Neural crest cell (in vitro differentiated cells): Measurements from ENCODE around the gene MAVS. TPM values are rescaled to one million over a fixed set of nuclear protein-coding genes. Genes with fewer than 3 reads are reported as not detected.

ENCODE experiments used
- DNase-seq: peaks from one replicate; pipeline ENCODE4 v3.0.0; 2021; ENCODE audit warnings: low read depth, mixed read lengths, low spot score
- H3K27ac Mint-ChIP-seq: one replicate; pipeline ENCODE4 v1.8.0; 2021; ENCODE audit warnings: mild to moderate bottlenecking, mixed read lengths; ENCODE audit not compliant: unreplicated experiment
- H3K27me3 Mint-ChIP-seq: 2 replicates; pipeline ENCODE4 v1.8.0; 2021; ENCODE audit warnings: low read depth, mild to moderate bottlenecking, mixed read lengths
- H3K36me3 Mint-ChIP-seq: 2 replicates; pipeline ENCODE4 v1.8.0; 2021; ENCODE audit warnings: low read depth, mild to moderate bottlenecking, mixed read lengths
- H3K4me1 Mint-ChIP-seq: 2 replicates; pipeline ENCODE4 v1.8.0; 2021; ENCODE audit warnings: mixed read lengths
- H3K4me3 Mint-ChIP-seq: one replicate; pipeline ENCODE4 v1.8.0; 2021; ENCODE audit warnings: mild to moderate bottlenecking, mixed read lengths
- H3K9me3 Mint-ChIP-seq: 2 replicates; pipeline ENCODE4 v1.8.0; 2021; ENCODE audit warnings: mixed read lengths
- CTCF ChIP-seq: fragments of 200-600 bp; sonication (generic); conservative IDR thresholded peaks from 2 replicates; pipeline ENCODE4 v1.5.0; 2021; ENCODE audit warnings: antibody characterized with exemption, mild to moderate bottlenecking
- total RNA-seq: library from RNA; stranded (reverse); gene quantifications from 2 replicates; pipeline ENCODE4 v1.2.1, GENCODE V29; 2021

Gene MAVS
- total RNA-seq, 1 donor from 2014 or later = 37.2 TPM

DNA sequence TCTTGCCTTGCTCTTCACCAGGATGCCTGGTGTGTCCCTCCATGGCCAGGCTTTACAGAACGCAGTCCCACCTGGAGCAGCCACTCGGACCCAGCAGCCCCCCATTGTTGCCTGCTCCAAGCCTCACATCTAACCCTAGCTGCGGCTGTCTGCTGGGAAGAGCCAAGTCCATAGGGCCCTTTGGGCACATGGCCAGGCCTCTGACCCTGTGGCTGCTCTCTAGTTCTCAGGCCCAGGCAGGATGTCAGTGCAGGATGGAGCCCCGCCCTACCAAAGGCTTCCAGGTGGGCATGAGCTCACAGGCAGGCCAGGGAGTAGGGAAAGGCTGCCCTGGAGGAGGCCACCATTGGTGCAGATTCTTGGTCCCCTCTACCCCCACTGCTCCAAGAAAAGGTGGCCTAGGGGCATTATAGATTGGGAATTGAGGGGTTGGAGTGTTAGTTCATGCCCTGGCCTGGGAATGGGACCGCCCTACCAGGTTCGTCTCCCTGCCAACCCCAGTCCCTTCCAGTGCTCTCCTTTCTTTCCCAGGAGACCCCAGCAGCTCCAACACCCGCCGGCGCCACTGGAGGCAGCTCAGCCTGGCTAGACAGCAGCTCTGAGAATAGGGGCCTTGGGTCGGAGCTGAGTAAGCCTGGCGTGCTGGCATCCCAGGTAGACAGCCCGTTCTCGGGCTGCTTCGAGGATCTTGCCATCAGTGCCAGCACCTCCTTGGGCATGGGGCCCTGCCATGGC lies 18.7 kb downstream of the MAVS start:
- DNase-seq = no peak
- Mint-ChIP-seq H3K9me3 (no peaks in the 10 kb centered on the region), H3K36me3 (peaks cover 23% of the 10 kb centered on the region), H3K27me3 (no peaks in the 10 kb centered on the region), H3K27ac (no peak overlapping the region), H3K4me3 (no peak overlapping the region), H3K4me1 (no peaks in the 10 kb centered on the region)
- no peak for TF ChIP-seq CTCF

DNA sequence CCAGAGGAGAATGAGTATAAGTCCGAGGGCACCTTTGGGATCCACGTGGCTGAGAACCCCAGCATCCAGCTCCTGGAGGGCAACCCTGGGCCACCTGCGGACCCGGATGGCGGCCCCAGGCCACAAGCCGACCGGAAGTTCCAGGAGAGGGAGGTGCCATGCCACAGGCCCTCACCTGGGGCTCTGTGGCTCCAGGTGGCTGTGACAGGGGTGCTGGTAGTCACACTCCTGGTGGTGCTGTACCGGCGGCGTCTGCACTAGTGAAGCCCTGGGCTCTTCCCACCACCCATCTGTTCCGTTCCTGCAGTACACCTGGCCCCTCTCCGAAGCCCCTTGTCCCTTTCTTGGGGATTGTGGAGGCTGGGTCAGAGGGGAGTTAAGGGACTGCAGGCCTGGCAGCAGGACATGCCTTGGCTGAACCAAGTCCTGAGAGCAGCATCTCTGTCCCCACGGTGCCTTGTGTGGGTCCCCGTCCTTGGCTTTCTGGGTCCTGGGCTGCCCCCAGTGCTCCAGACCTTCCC lies 19.3 kb downstream of the MAVS start:
- H3K27ac Mint-ChIP-seq = no peak overlapping the region
- DNase-seq = no peak
- no peak overlapping the region for H3K4me3 Mint-ChIP-seq
- peaks cover 23% of the 10 kb centered on the region for H3K36me3 Mint-ChIP-seq
- H3K4me1 Mint-ChIP-seq = no peaks in the 10 kb centered on the region
- H3K9me3 Mint-ChIP-seq = no peaks in the 10 kb centered on the region
- no peak for TF ChIP-seq CTCF
- no peaks in the 10 kb centered on the region for H3K27me3 Mint-ChIP-seq

DNA sequence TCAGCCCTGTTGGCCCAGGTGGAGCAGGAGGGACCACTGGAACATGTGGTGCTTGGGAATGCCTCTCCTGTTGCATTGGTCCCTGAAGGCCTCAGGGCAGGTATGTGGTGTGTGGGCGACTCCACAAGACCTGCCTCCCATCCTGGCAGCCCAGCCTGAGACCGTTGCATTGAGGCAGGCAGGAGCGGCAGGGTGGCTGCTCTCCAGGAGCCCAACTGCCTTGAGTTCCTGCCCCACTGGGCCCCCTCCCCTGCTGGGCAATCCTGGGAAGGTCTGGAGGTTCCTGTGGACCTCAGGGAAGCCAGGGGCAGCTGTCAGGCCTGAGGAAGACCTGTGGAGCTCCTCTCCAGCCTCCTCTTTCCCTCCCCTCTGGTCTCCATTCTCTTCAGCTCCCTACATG lies 19.8 kb downstream of the MAVS start:
- peaks cover 18% of the 10 kb centered on the region for H3K36me3 Mint-ChIP-seq

DNA sequence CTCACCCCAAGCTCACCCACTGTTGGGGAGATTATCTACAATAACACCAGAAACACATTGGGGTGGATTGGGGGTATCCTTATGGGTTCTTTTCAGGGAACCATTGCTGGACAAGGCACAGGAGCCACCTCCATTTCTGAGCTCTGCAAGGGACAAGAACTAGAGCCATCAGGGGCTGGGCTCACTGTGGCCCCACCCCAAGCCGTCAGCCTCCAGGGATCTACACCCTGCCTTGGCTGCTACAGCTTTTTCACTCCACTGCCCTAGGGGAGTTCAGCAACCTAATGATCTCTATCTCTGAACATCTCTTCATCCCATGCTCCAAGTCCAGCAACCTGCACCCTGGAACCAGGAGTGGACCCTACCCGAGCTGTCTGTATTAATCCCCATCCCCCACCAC lies 21.2 kb downstream of the MAVS start:
- Mint-ChIP-seq H3K27ac (no peak overlapping the region), H3K9me3 (no peaks in the 10 kb centered on the region), H3K4me1 (no peaks in the 10 kb centered on the region), H3K36me3 (peaks cover 12% of the 10 kb centered on the region), H3K4me3 (peak overlapping the region; percentile 27), H3K27me3 (no peaks in the 10 kb centered on the region)
- DNase-seq = no peak
- no peak for TF ChIP-seq CTCF

More for the DNA sequence above, 19.8 kb downstream of the MAVS start:
- H3K27ac Mint-ChIP-seq = no peak overlapping the region
- DNase-seq = no peak
- H3K9me3 Mint-ChIP-seq = no peaks in the 10 kb centered on the region
- H3K27me3 Mint-ChIP-seq = no peaks in the 10 kb centered on the region
- no peaks in the 10 kb centered on the region for H3K4me1 Mint-ChIP-seq
- no peak for TF ChIP-seq CTCF
- H3K4me3 Mint-ChIP-seq = no peak overlapping the region

DNA sequence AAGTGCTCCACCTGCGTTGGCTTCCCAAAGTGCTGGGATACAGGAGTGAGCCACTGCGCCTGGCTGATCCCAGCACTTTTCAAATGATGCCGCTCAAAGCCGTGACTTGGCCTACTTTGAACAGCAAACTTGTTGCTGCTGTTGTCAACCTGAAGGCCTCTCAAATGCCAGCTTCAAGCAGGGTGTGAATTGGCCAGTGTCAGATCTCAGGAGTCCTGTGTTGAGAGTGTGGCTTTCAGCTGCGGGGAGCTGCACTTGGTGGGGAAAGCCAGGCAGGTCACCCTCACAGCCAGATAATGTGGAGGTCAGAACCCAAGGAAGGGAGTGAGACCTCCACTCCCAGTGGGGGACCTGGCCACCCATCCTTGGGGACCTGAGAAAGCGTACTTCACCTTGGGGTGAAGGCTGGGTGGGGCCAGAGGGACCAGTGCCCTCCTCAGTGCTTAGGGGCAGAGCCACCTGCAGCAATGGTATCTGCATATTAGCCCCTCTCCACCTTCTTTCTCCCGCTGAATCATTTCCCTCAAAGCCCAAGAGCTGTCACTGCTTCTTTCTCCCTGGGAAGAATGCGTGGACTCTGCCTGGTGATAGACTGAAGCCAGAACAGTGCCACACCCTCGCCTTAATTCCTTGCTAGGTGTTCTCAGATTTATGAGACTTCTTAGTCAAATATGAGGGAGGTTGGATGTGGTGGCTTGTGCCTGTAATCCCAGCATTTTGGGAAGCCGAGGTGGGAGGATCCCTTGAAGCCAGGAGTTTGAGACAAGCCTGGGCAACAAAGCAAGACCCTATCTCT lies 23.4 kb downstream of the MAVS start:
- Mint-ChIP-seq H3K36me3 (peaks cover 8% of the 10 kb centered on the region), H3K27me3 (no peaks in the 10 kb centered on the region), H3K4me3 (no peak overlapping the region), H3K9me3 (no peaks in the 10 kb centered on the region), H3K27ac (peak overlapping the region; percentile 75), H3K4me1 (no peaks in the 10 kb centered on the region)
- no peak for DNase-seq
- TF ChIP-seq CTCF = no peak
